T-helper 2 cell treated with Interferon-gamma antibody and Interleukin-4, amounts not matched to agents 5 μg/mL and 100 μg/mL, for 36 hours (primary cell): ENCODE data around the gene HS3ST4.
"Not testable (repeated sequence)": the region's sequence is repeated elsewhere in the genome, so short reads cannot be mapped to it uniquely, and the experiment has no call there.

Experiments
- DNase-seq: peaks from one replicate; pipeline ENCODE4 v3.0.0; 2021; ENCODE audit warnings: low spot score
- H3K27ac Mint-ChIP-seq: one replicate; pipeline ENCODE4 v1.8.0; 2021; ENCODE audit warnings: mild to moderate bottlenecking, mixed read lengths
- H3K27me3 Mint-ChIP-seq: one replicate; pipeline ENCODE4 v1.8.0; 2021; ENCODE audit warnings: low read depth, mixed read lengths
- H3K36me3 Mint-ChIP-seq: one replicate; pipeline ENCODE4 v1.8.0; 2021; ENCODE audit warnings: low read depth, mixed read lengths
- H3K4me1 Mint-ChIP-seq: one replicate; pipeline ENCODE4 v1.8.0; 2021; ENCODE audit warnings: low read depth, mixed read lengths
- H3K4me3 Mint-ChIP-seq: one replicate; pipeline ENCODE4 v1.8.0; 2022; ENCODE audit warnings: mild to moderate bottlenecking, moderate library complexity, mixed read lengths
- H3K9me3 Mint-ChIP-seq: one replicate; pipeline ENCODE4 v1.8.0; 2021; ENCODE audit warnings: mixed read lengths

HS3ST4 gene

GRCh38 chr16:25750488-25751216 is 58.9 kb downstream of the HS3ST4 start:
- Mint-ChIP-seq H3K4me3 (no peak overlapping the region), H3K27me3 (no peaks in the 10 kb centered on the region), H3K27ac (no peak overlapping the region), H3K36me3 (no peaks in the 10 kb centered on the region), H3K9me3 (no peaks in the 10 kb centered on the region), H3K4me1 (no peaks in the 10 kb centered on the region)
- DNase-seq: no peak

GRCh38 chr16:25751230-25751835 is 59.6 kb downstream of the HS3ST4 start:
- H3K4me1 Mint-ChIP-seq: no peaks in the 10 kb centered on the region
- no peak for DNase-seq
- H3K9me3 Mint-ChIP-seq: no peaks in the 10 kb centered on the region

GRCh38 chr16:25764466-25764865 is 72.7 kb downstream of the HS3ST4 start:
- Mint-ChIP-seq H3K4me1 (no peaks in the 10 kb centered on the region), H3K36me3 (no peaks in the 10 kb centered on the region), H3K27me3 (no peaks in the 10 kb centered on the region), H3K27ac (no peak overlapping the region), H3K4me3 (no peak overlapping the region), H3K9me3 (no peaks in the 10 kb centered on the region)
- no peak for DNase-seq

More at GRCh38 chr16:25751230-25751835, 59.6 kb downstream of the HS3ST4 start:
- no peaks in the 10 kb centered on the region for H3K36me3 Mint-ChIP-seq
- no peak overlapping the region for H3K27ac Mint-ChIP-seq
- no peak overlapping the region for H3K4me3 Mint-ChIP-seq
- H3K27me3 Mint-ChIP-seq: no peaks in the 10 kb centered on the region

- no peaks in the 10 kb centered on the region for H3K9me3 Mint-ChIP-seq
- no peak overlapping the region for H3K27ac Mint-ChIP-seq
- no peaks in the 10 kb centered on the region for H3K27me3 Mint-ChIP-seq
- H3K4me3 Mint-ChIP-seq: no peak overlapping the region
- no peaks in the 10 kb centered on the region for H3K4me1 Mint-ChIP-seq
- no peaks in the 10 kb centered on the region for H3K36me3 Mint-ChIP-seq
- no peak for DNase-seq
Measured at GRCh38 chr16:25771216-25771615, 79.5 kb downstream of the HS3ST4 start.

GRCh38 chr16:25771812-25772568 is 80.2 kb downstream of the HS3ST4 start:
- Mint-ChIP-seq H3K27me3 (no peaks in the 10 kb centered on the region), H3K36me3 (no peaks in the 10 kb centered on the region), H3K4me3 (no peak overlapping the region), H3K4me1 (no peaks in the 10 kb centered on the region), H3K27ac (no peak overlapping the region), H3K9me3 (no peaks in the 10 kb centered on the region)
- DNase-seq: no peak

GRCh38 chr16:25776214-25776613 is 84.5 kb downstream of the HS3ST4 start:
- DNase-seq, H3K4me1 Mint-ChIP-seq, H3K27ac Mint-ChIP-seq, H3K36me3 Mint-ChIP-seq, H3K4me3 Mint-ChIP-seq, H3K9me3 Mint-ChIP-seq, H3K27me3 Mint-ChIP-seq: not testable (repeated sequence)

- H3K9me3 Mint-ChIP-seq: no peaks in the 10 kb centered on the region
- no peak overlapping the region for H3K27ac Mint-ChIP-seq
- H3K27me3 Mint-ChIP-seq: no peaks in the 10 kb centered on the region
- no peak overlapping the region for H3K4me3 Mint-ChIP-seq
- DNase-seq: no peak
- H3K36me3 Mint-ChIP-seq: no peaks in the 10 kb centered on the region
- no peaks in the 10 kb centered on the region for H3K4me1 Mint-ChIP-seq
Measured at GRCh38 chr16:25783226-25783625, 91.5 kb downstream of the HS3ST4 start.

GRCh38 chr16:25785361-25785760 is 93.6 kb downstream of the HS3ST4 start:
- no peaks in the 10 kb centered on the region for H3K9me3 Mint-ChIP-seq
- H3K27ac Mint-ChIP-seq: no peak overlapping the region
- no peak overlapping the region for H3K4me3 Mint-ChIP-seq
- no peak for DNase-seq
- no peaks in the 10 kb centered on the region for H3K36me3 Mint-ChIP-seq
- H3K4me1 Mint-ChIP-seq: no peaks in the 10 kb centered on the region
- H3K27me3 Mint-ChIP-seq: no peaks in the 10 kb centered on the region

GRCh38 chr16:25786748-25787147 is 95.0 kb downstream of the HS3ST4 start:
- H3K27ac Mint-ChIP-seq: no peak overlapping the region

GRCh38 chr16:25788637-25789036 is 96.9 kb downstream of the HS3ST4 start:
- DNase-seq: no peak
- no peak overlapping the region for H3K27ac Mint-ChIP-seq
- H3K9me3 Mint-ChIP-seq: no peaks in the 10 kb centered on the region
- H3K27me3 Mint-ChIP-seq: no peaks in the 10 kb centered on the region
- no peaks in the 10 kb centered on the region for H3K36me3 Mint-ChIP-seq
- H3K4me1 Mint-ChIP-seq: no peaks in the 10 kb centered on the region
- H3K4me3 Mint-ChIP-seq: no peak overlapping the region

More at GRCh38 chr16:25786748-25787147, 95.0 kb downstream of the HS3ST4 start:
- Mint-ChIP-seq H3K4me1 (no peaks in the 10 kb centered on the region), H3K27me3 (no peaks in the 10 kb centered on the region), H3K36me3 (no peaks in the 10 kb centered on the region), H3K4me3 (no peak overlapping the region), H3K9me3 (no peaks in the 10 kb centered on the region)
- no peak for DNase-seq

- no peaks in the 10 kb centered on the region for H3K9me3 Mint-ChIP-seq
- H3K4me3 Mint-ChIP-seq: no peak overlapping the region
- H3K27ac Mint-ChIP-seq: no peak overlapping the region
- no peaks in the 10 kb centered on the region for H3K4me1 Mint-ChIP-seq
- H3K36me3 Mint-ChIP-seq: no peaks in the 10 kb centered on the region
- H3K27me3 Mint-ChIP-seq: no peaks in the 10 kb centered on the region
- no peak for DNase-seq
Measured at GRCh38 chr16:25796239-25796638, 104.5 kb downstream of the HS3ST4 start.

- Mint-ChIP-seq H3K27me3 (no peaks in the 10 kb centered on the region), H3K4me1 (no peaks in the 10 kb centered on the region), H3K27ac (no peak overlapping the region), H3K4me3 (no peak overlapping the region), H3K36me3 (no peaks in the 10 kb centered on the region), H3K9me3 (no peaks in the 10 kb centered on the region)
- DNase-seq: no peak
Measured at GRCh38 chr16:25798065-25798464, 106.3 kb downstream of the HS3ST4 start.

GRCh38 chr16:25799816-25800215 is 108.1 kb downstream of the HS3ST4 start:
- Mint-ChIP-seq H3K27ac (no peak overlapping the region), H3K36me3 (no peaks in the 10 kb centered on the region), H3K4me3 (no peak overlapping the region)

GRCh38 chr16:25812215-25812614 is 120.5 kb downstream of the HS3ST4 start:
- no peaks in the 10 kb centered on the region for H3K27me3 Mint-ChIP-seq
- no peaks in the 10 kb centered on the region for H3K9me3 Mint-ChIP-seq
- no peaks in the 10 kb centered on the region for H3K36me3 Mint-ChIP-seq
- no peak overlapping the region for H3K4me3 Mint-ChIP-seq
- H3K27ac Mint-ChIP-seq: no peak overlapping the region
- no peaks in the 10 kb centered on the region for H3K4me1 Mint-ChIP-seq
- DNase-seq: no peak

More at GRCh38 chr16:25799816-25800215, 108.1 kb downstream of the HS3ST4 start:
- H3K9me3 Mint-ChIP-seq: no peaks in the 10 kb centered on the region
- no peaks in the 10 kb centered on the region for H3K27me3 Mint-ChIP-seq
- no peak for DNase-seq
- no peaks in the 10 kb centered on the region for H3K4me1 Mint-ChIP-seq
